ENCODE data around the gene KIAA1217. TPM values are rescaled to one million over a fixed set of nuclear protein-coding genes. Genes with fewer than 3 reads are reported as not detected.

Gene KIAA1217
- total and polyA plus RNA-seq, 2 experiments from 2014 or later, result 5.4 to 8.1 TPM

DNA sequence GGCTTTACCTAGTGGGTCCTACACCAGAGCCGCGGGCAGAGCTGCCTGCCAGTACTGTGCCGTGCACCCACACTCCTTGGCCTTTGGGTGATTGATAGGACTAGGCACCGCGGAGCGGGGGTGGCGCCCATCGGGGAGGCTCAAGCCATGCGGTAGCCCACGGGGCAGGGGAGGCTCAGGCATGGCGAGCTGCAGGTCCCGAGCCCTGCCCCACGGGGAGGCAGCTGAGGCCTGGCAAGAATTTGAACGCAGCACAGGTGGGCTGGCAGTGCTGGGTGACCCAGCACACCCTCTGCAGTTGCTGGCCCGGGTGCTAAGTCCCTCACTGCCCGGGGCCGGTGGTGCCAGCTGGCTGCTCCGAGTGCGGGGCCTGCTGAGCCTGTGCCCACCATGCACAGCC lies 32.3 kb upstream of the KIAA1217 start:
- H3F3A ChIP-seq (ENCODE audit: insufficient read depth), result no peaks in the 10 kb centered on the region
- H3K9me2 ChIP-seq (ENCODE audit: insufficient read depth), result no peaks in the 10 kb centered on the region
- H3K27me3 ChIP-seq (replicated peaks; ENCODE audit: insufficient read depth), result no peaks in the 10 kb centered on the region
- no peaks in the 10 kb centered on the region for H4K20me1 ChIP-seq (ENCODE audit: insufficient read depth)
- H3K4me3 ChIP-seq, result no peak overlapping the region
- H3K79me2 ChIP-seq (ENCODE audit: insufficient read depth), result no peaks in the 10 kb centered on the region
- no peaks in the 10 kb centered on the region for H3K4me1 ChIP-seq (ENCODE audit: insufficient read depth)
- no peak for DNase-seq
- WGBS, 2 experiments (ENCODE audit: low coverage in 1 of 2, low lambda C conversion rate in 2 of 2, missing lambda C conversion rate in 2 of 2), result 75 to 82% methylated on average over 13 to 14 of the region's 19 CpGs
- H3K4me2 ChIP-seq (ENCODE audit: unreplicated experiment), result no peak overlapping the region
- H3K27ac ChIP-seq, result no peak overlapping the region
- H2AFZ ChIP-seq, result no peak overlapping the region
- TF ChIP-seq EZH2 (IDR thresholded peaks at IDR 0.05; ENCODE audit: insufficient read depth, poor library complexity, severe bottlenecking), result no peak
- no peak for TF ChIP-seq EZH2phosphoT487 (IDR thresholded peaks at IDR 0.05; ENCODE audit: insufficient read depth, low read depth)
- no peaks in the 10 kb centered on the region for H3K9me3 ChIP-seq (ENCODE audit: low read depth)
- H3K36me3 ChIP-seq (ENCODE audit: low read depth), result no peaks in the 10 kb centered on the region
- no peak overlapping the region for H3K9ac ChIP-seq
- in situ Hi-C loops (cut with MboI), result no loop called here

DNA sequence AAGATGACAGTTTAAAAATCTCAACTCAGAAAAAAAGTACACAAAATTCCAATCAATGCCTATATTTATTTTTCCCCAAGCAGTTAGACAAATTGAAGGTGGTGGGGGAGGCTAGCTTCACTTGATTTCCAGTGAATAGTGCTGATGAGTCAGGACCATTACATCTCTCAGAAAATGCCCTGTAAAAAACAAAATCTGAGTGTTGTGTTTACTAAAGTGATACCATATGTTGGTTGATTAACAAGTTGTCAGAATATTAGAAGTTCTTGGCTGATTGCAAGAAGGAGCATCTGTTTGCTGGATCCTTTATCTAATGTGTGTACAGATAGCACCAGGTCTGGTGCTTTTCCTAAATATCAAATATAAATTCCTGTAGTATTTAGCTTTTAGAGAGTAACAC lies 31.3 kb upstream of the KIAA1217 start:
- Histone ChIP-seq H3F3A (ENCODE audit: insufficient read depth) (no peaks in the 10 kb centered on the region), H3K79me2 (ENCODE audit: insufficient read depth) (no peaks in the 10 kb centered on the region), H2AFZ (no peak overlapping the region), H3K9ac (no peak overlapping the region), H4K20me1 (ENCODE audit: insufficient read depth) (no peaks in the 10 kb centered on the region), H3K4me2 (ENCODE audit: unreplicated experiment) (no peak overlapping the region), H3K9me2 (ENCODE audit: insufficient read depth) (no peaks in the 10 kb centered on the region), H3K4me3 (no peak overlapping the region), H3K9me3 (ENCODE audit: low read depth) (no peaks in the 10 kb centered on the region), H3K36me3 (ENCODE audit: low read depth) (no peaks in the 10 kb centered on the region), H3K27me3 (replicated peaks; ENCODE audit: insufficient read depth) (no peaks in the 10 kb centered on the region), H3K27ac (no peak overlapping the region), H3K4me1 (ENCODE audit: insufficient read depth) (no peaks in the 10 kb centered on the region)
- no peak for TF ChIP-seq EZH2phosphoT487 (IDR thresholded peaks at IDR 0.05; ENCODE audit: insufficient read depth, low read depth)
- TF ChIP-seq EZH2 (IDR thresholded peaks at IDR 0.05; ENCODE audit: insufficient read depth, poor library complexity, severe bottlenecking), result no peak
- in situ Hi-C loops (cut with MboI), result no loop called here
- DNase-seq, result no peak

DNA sequence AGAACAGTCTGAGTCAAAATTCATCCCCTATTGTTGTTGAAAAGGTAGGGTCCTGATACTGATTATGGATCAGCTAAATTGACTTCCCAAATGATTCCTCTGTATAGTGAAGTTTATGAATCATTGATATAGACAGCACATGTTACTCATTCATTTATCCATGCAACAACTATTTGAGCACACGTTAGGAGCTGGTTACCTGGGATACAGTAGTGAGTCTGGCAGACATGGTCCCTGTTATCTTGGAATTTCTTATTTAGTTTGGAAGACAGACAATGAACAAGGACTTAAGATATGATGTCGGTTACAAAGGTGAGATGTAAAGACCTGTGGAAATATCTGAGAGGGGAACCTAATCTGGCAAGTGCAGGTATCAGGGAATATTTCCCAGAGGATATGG lies 28.0 kb upstream of the KIAA1217 start:
- H3K9ac ChIP-seq, result no peak overlapping the region
- H4K20me1 ChIP-seq (ENCODE audit: insufficient read depth), result no peaks in the 10 kb centered on the region
- no peak overlapping the region for H3K27ac ChIP-seq
- no peak overlapping the region for H3K4me2 ChIP-seq (ENCODE audit: unreplicated experiment)
- no peaks in the 10 kb centered on the region for H3K9me3 ChIP-seq (ENCODE audit: low read depth)
- no peak overlapping the region for H3K4me3 ChIP-seq
- TF ChIP-seq EZH2 (IDR thresholded peaks at IDR 0.05; ENCODE audit: insufficient read depth, poor library complexity, severe bottlenecking) (no peak), EZH2phosphoT487 (IDR thresholded peaks at IDR 0.05; ENCODE audit: insufficient read depth, low read depth) (no peak)
- H3K36me3 ChIP-seq (ENCODE audit: low read depth), result no peaks in the 10 kb centered on the region
- H3K9me2 ChIP-seq (ENCODE audit: insufficient read depth), result no peaks in the 10 kb centered on the region
- no peaks in the 10 kb centered on the region for H3F3A ChIP-seq (ENCODE audit: insufficient read depth)
- DNase-seq, result no peak
- H2AFZ ChIP-seq, result no peak overlapping the region
- no peaks in the 10 kb centered on the region for H3K79me2 ChIP-seq (ENCODE audit: insufficient read depth)
- 55 to 56% methylated on average over 2 of the region's 2 CpGs for WGBS, 2 experiments (ENCODE audit: low coverage in 1 of 2, low lambda C conversion rate in 2 of 2, missing lambda C conversion rate in 2 of 2)
- in situ Hi-C loops (cut with MboI), result no loop called here
- no peaks in the 10 kb centered on the region for H3K4me1 ChIP-seq (ENCODE audit: insufficient read depth)
- H3K27me3 ChIP-seq (replicated peaks; ENCODE audit: insufficient read depth), result peaks cover 12% of the 10 kb centered on the region; the same call in 1 of the 2 replicates

GRCh38 chr10:24184455-24184854 lies 24.5 kb upstream of the KIAA1217 start:
- H3K36me3 ChIP-seq (ENCODE audit: low read depth), result no peaks in the 10 kb centered on the region
- no peaks in the 10 kb centered on the region for H3F3A ChIP-seq (ENCODE audit: insufficient read depth)
- no peak overlapping the region for H3K27ac ChIP-seq
- H3K79me2 ChIP-seq (ENCODE audit: insufficient read depth), result no peaks in the 10 kb centered on the region
- H3K9me3 ChIP-seq (ENCODE audit: low read depth), result no peaks in the 10 kb centered on the region
- no peak overlapping the region for H3K9ac ChIP-seq
- no peaks in the 10 kb centered on the region for H4K20me1 ChIP-seq (ENCODE audit: insufficient read depth)
- no peak overlapping the region for H3K4me3 ChIP-seq
- WGBS, 2 experiments (ENCODE audit: low coverage in 1 of 2, low lambda C conversion rate in 2 of 2, missing lambda C conversion rate in 2 of 2), result 86 to 91% methylated on average over 1 of the region's 1 CpG
- TF ChIP-seq EZH2phosphoT487 (IDR thresholded peaks at IDR 0.05; ENCODE audit: insufficient read depth, low read depth) (no peak), EZH2 (IDR thresholded peaks at IDR 0.05; ENCODE audit: insufficient read depth, poor library complexity, severe bottlenecking) (no peak)
- H2AFZ ChIP-seq, result no peak overlapping the region
- H3K27me3 ChIP-seq (replicated peaks; ENCODE audit: insufficient read depth), result peaks cover 12% of the 10 kb centered on the region; the same call in 1 of the 2 replicates
- H3K4me1 ChIP-seq (ENCODE audit: insufficient read depth), result no peaks in the 10 kb centered on the region
- DNase-seq, result no peak
- H3K9me2 ChIP-seq (ENCODE audit: insufficient read depth), result no peaks in the 10 kb centered on the region
- no peak overlapping the region for H3K4me2 ChIP-seq (ENCODE audit: unreplicated experiment)
- in situ Hi-C loops (cut with MboI), result no loop called here

GRCh38 chr10:24193330-24193729 lies 15.6 kb upstream of the KIAA1217 start:
- Histone ChIP-seq H3K4me3 (no peak overlapping the region), H3F3A (ENCODE audit: insufficient read depth) (no peaks in the 10 kb centered on the region), H3K27ac (no peak overlapping the region), H3K9me2 (ENCODE audit: insufficient read depth) (no peaks in the 10 kb centered on the region), H2AFZ (no peak overlapping the region), H3K9ac (no peak overlapping the region), H3K4me2 (ENCODE audit: unreplicated experiment) (no peak overlapping the region), H3K36me3 (ENCODE audit: low read depth) (no peaks in the 10 kb centered on the region), H3K27me3 (replicated peaks; ENCODE audit: insufficient read depth) (no peaks in the 10 kb centered on the region), H3K79me2 (ENCODE audit: insufficient read depth) (no peaks in the 10 kb centered on the region), H4K20me1 (ENCODE audit: insufficient read depth) (no peaks in the 10 kb centered on the region), H3K9me3 (ENCODE audit: low read depth) (no peaks in the 10 kb centered on the region), H3K4me1 (ENCODE audit: insufficient read depth) (no peaks in the 10 kb centered on the region)
- DNase-seq, result no peak
- in situ Hi-C loops (cut with MboI), result no loop called here
- 90 to 92% methylated on average over 5 of the region's 5 CpGs for WGBS, 2 experiments (ENCODE audit: low coverage in 1 of 2, low lambda C conversion rate in 2 of 2, missing lambda C conversion rate in 2 of 2)
- TF ChIP-seq EZH2 (IDR thresholded peaks at IDR 0.05; ENCODE audit: insufficient read depth, poor library complexity, severe bottlenecking), result no peak
- TF ChIP-seq EZH2phosphoT487 (IDR thresholded peaks at IDR 0.05; ENCODE audit: insufficient read depth, low read depth), result no peak

Measured in GM23248 (cell line).